Cortex of kidney (tissue), 1 donor: ENCODE data around the gene MRPL47.
"Not testable (repeated sequence)": the region's sequence is repeated elsewhere in the genome, so short reads cannot be mapped to it uniquely, and the experiment has no call there.

Source experiments
- DNase-seq: peaks from one replicate; lab custom pipeline; 2025; lab: John Stamatoyannopoulos, UW

MRPL47 gene

GRCh38 chr3:179604321-179605078 lies at the start of gene MRPL47, which contains the start of gene NDUFB5:
Gene MRPL47, minus strand, starts transcription at chr3:179604638. Its CDS starts 14 bp downstream, at chr3:179604624.
Gene NDUFB5, plus strand, starts transcription at chr3:179604794. Its CDS starts 22 bp downstream, at chr3:179604816.
- peak; percentile 44 for DNase-seq

- no peak for DNase-seq
These were observed 48.8 kb upstream of the MRPL47 start for GRCh38 chr3:179653096-179653797.

GRCh38 chr3:179652447-179653095 lies 48.1 kb upstream of the MRPL47 start, which contains the start of gene USP13:
Gene USP13, plus strand, starts transcription at chr3:179653040. Its CDS starts 186 bp downstream, at chr3:179653226.
- no peak for DNase-seq

GRCh38 chr3:179651687-179652446 lies 47.4 kb upstream of the MRPL47 start:
- no peak for DNase-seq

GRCh38 chr3:179646177-179646576 lies 41.7 kb upstream of the MRPL47 start:
- DNase-seq = no peak

- DNase-seq = not testable (repeated sequence)
These were observed 39.4 kb upstream of the MRPL47 start for GRCh38 chr3:179643837-179644236.

GRCh38 chr3:179642871-179643270 lies 38.4 kb upstream of the MRPL47 start:
- no peak for DNase-seq

GRCh38 chr3:179640469-179640868 lies 36.0 kb upstream of the MRPL47 start:
- DNase-seq = no peak

- no peak for DNase-seq
These were observed 26.5 kb upstream of the MRPL47 start for GRCh38 chr3:179630753-179631451.

GRCh38 chr3:179624451-179624850 lies 20.0 kb upstream of the MRPL47 start:
- no peak for DNase-seq

GRCh38 chr3:179622023-179622422 lies 17.6 kb upstream of the MRPL47 start:
- no peak for DNase-seq

GRCh38 chr3:179615458-179616173 lies 11.2 kb upstream of the MRPL47 start:
- DNase-seq = no peak

- DNase-seq = no peak
These were observed 9.4 kb upstream of the MRPL47 start for GRCh38 chr3:179613807-179614206.

- no peak for DNase-seq
These were observed 5.6 kb upstream of the MRPL47 start for GRCh38 chr3:179610066-179610465.

- DNase-seq = no peak
These were observed 4.7 kb upstream of the MRPL47 start for GRCh38 chr3:179608931-179609720.

- no peak for DNase-seq
These were observed 2.2 kb upstream of the MRPL47 start for GRCh38 chr3:179606534-179607085.

GRCh38 chr3:179603831-179604230 lies 607 bp downstream of the MRPL47 start:
- no peak for DNase-seq

- DNase-seq = no peak
These were observed 1.1 kb downstream of the MRPL47 start for GRCh38 chr3:179603321-179603720.

- DNase-seq = no peak
These were observed 4.9 kb downstream of the MRPL47 start for GRCh38 chr3:179599531-179599930.
